Stimulated activated CD4-positive, alpha-beta T cell treated with anti-CD3 and anti-CD28 coated beads, Interleukin-1b, Interleukin-23, amount 100 ng/mL, for 24 hours (primary cell): ENCODE results near the gene TRMT1.

ENCODE experiments used
- DNase-seq, 4 experiments: peaks; one replicate each; pipeline ENCODE4 v3.0.0-alpha.2; 2020; ENCODE audit warnings: low read depth in 4 of 4, low spot score in 1 of 4

The TRMT1 gene

DNA sequence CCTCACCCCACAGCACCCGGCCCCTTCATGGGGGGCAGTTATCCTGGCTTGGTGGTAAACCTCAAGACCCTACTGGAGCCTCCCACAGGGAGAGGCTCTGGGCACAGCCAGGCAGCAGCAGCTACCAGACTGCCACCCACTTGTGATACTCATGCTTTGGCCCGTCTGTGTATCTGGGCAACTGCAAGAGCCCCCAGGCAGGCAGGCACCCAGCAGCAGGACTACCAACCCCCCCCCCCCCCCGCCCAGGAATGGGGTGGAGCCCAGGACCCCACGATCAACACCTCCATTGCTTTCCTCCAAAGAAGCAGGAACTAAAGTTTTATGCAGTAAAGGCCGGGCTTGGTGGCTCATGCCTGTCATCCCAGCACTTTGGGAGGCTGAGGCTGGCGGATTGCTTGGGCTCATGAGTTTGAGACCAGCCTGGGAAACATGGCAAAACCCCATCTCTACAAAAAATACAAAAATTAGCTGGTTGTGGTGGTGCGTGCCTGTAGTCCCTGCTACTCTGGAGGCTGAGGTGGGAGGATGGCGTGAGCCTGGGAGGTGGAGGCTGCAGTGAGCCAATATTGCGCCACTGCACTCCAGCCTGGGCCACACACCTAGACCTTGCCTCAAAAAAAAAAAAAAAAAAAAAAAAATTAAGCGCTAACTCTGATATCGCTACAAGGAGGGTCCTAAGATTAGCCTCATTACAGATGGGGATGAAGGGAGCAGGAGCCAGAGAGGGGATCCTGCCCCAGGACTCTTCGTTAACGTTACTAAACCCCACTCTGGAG, 12.8 kb downstream of the TRMT1 start:
- no peak for DNase-seq

DNA sequence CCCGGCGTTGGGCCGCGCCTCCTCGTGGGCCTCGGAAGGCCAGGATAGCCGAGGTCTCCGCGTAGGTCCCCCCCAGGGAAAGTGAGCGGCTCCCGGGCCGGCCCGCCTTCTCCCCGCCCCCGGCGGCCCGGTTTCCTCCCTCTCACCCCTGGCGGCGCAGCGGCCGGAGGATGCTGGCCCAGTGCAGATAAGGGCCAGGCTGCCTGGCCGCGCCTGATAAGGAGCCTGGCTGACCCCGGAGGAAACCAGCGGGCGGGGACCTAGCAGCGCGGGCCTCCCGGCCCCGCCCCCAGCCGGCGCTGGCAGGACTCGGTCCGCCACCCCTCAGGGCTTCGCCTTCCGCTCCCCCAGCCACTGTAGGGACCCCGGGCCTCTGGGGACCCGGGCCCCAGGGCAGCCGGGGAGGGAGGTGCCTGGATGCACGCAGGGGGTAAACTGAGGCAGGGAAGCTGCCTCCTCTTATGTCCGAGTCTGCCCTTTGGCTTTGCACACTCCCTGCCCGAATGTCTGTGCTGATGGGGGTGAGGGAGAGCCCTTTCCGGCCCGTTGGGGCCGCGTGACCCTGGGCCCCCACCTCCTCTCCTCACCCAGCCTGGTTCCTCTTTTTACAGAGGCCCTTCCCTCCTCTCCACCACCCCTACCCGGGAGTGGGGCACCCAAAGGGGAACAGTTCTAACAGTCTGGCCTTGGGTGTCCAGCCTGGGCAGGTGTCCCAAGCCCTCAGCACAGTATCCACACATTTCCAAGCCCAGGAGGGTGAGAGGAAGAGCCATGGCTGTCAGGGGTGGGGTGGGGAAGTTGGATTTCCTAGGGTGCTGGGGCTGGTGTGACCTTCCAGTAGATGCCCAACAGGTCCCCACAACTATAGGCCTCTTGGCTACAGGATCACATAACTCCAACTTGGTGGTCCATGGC, 13.6 kb downstream of the TRMT1 start, which contains the start of gene LYL1:
Gene LYL1 (minus strand): TSS at position 193 of the 915 bp plus-strand sequence. CDS start 1,687 bp downstream, outside the sequence.
- no peak for DNase-seq

DNA sequence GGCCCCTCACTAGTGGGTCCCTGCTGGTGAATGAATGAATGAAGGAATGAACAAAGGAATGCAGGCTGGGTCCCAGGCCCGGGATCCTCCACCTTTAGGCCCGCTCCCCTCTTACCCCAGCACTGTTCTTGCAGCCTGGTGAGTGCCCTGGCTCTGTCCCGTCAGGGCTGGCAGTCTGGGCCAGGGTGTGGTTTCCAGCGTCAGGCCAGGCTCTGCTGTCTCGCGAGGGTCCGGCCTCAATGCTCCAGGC, 14.2 kb downstream of the TRMT1 start:
- DNase-seq = no peak

DNA sequence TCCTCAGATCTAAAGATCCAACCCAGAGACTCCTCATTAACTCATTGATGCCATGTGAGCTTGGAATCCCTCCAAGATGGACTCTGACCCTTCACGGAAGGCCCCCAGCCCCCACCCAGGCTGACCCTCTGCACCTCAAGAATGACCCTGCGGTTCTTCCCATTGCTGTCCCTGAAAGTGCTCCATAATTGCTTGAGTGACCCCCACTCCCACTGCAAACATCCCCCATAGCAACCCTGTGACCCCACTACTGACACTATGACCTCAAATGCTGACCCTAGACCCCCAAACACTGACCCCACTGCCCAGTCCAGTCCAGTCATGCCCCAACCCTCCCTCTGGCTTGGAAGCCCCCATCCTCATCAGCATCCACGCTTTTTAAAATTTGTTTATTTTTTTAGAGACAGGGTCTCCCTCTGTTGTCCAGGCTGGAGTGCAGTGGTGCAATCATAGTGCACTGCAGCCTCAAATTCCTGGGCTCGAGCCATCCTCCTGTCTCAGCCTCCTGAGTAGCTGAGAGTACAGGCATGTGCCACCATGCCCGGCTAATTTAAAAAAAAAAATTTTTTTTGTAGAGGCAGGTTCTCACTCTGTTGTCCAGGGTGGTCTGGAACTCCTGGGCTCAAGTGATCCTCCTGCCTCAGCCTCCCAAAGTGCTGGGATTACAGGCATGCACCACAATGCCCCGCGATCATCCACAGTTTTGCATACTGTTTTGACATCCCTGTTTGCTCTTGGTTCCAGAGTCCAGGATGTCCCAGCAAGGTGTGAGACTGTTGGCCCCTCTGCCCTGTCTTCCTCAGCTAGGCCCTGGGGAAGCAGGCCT, 14.7 kb downstream of the TRMT1 start:
- no peak for DNase-seq

DNA sequence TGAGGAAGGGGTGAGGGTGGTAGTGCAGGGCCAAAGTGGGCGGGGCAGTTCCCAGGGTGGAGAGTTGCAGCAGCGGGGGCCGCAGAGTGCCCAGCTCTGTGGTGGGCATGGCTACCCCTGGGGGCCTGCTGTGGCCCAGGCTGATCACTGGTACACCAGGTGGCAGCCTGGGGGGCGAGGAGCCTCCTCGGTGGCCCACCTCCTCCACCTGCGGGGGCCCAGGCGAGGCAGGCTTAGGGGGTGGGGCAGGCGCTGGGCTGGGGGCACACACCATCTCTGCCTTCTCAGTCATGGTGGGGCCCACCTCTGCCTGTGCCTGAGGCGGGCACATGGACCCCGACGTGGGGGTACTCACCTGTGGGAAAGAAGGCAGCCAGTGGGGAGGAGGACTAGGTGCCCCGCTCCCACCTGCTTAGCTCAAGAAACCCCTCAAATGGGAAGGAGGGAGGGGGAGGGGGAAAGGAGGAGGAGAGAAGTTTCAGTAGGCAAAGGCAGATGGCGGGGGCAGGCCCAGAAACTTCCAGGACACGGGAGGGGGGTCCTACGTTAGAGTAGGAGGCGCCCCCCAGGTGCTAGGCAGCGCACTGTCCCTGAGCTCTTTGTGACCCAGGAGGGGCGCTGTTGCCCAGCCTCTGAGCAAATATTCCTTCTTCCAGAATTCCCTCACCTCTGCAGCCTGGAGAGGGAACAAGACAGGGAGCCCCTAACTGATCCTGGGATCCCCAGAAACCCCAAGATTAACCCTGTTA, 15.5 kb downstream of the TRMT1 start:
- no peak for DNase-seq

DNA sequence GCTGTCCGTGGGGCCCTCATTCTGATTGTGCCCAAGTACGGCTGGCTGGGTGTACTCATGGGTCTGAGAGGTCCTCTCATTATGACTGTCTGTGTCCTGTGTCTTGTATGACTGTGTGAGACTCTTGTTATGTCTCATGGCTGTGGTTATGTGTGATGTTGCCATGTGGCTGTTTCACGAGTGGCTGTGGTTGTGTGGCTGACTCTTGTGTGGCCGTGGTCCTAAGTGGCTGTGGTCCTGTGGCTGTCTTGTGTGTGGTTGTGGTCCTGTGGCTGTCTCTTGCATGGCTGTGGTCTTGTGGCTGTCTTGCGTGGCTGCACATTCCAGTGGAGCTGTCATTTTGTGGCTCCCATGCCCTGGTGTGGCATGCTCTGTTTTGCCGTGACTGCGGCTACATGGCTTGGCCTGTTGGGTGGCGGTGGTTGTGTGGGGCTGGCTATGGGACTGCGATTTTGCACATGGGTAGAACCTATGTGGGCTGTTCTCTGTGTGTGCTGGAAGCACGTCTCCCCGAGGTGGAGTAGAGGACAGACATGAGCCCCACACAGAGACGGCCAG, 16.4 kb downstream of the TRMT1 start:
- peak in 1 of 4 experiments; percentile 55 for DNase-seq

DNA sequence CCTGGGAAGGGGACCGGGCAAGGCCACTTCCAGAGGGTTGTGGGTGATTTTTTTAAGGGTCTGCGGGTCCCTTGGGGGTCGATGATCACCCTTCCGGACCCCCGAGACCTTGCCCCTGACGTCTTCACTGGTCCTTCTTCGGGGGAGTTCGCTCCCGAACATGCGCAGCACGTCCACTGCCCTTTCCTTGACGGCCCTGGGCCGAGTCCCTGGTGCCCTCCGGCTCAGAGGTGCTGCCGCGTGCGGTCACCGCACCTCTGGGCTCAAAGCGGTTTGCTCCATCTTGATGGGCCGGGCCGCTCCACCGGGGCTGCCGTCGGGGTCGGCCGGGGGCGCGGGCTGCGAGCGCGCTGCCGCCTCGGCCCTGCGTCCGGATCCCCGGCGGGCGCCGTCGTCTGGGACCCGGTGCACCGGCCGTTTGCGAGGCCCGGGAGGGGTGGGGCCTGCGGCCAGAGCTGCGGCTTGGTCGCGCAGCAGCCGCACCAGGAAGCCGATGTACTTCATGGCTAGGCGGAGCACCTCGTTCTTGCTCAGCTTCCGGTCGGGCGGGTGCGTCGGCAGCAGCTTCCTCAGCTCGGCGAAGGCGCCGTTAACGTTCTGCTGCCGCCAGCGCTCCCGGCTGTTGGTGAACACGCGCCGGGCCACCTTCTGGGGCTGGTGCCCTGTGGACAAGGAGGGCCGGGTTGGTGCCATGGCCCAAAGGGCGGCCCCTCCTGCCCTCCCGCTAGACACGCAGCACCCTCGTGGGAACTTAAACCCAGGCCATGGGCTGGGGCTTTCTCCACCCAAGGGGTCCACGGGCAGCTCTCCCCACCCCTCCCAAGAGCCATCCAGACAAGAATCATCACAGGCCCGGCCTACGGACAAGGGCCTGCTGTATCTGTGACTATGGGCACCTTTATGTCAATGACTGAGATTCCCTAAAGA, 17.2 kb downstream of the TRMT1 start:
- peak in 2 of 4 experiments; percentile 56 to 66 for DNase-seq

DNA sequence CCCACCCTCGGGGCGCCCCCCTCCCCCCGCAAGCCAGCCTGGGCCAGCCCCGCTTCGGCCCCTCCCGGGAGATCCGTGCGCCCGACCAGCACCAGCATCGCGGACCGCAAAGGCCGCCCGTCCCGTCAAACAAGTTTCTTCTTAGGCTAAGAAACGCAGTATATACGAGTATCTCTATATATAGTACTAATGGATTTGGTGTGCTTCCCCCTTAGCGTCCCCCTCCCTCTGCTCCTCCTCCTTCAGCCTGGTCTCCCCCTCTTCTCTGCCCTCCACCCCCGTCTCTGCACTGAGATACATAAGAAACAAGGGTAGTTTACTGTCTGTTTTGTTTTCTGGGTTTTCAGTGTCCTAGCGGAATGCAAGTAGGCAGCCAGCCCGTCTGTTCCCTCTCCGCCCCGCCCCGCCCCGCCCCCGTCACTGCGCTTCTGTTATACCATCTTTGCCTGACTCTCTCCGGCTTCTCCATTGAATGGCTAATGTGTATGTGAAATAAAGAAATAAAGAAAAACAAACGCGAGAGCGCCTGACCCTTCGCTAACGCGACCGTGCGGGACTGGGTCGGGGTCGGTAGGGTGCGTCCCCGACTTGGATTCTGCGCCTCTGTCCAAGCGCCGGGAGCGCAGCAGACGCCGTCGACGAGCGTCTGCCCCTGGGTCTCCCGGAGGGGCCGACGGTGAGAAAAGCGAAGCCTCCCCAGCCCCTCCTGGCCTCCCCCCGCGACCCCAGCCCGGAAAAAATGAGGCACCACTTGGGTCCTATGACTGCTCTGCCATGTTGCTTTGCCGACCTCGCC, 18.1 kb downstream of the TRMT1 start:
- no peak for DNase-seq

DNA sequence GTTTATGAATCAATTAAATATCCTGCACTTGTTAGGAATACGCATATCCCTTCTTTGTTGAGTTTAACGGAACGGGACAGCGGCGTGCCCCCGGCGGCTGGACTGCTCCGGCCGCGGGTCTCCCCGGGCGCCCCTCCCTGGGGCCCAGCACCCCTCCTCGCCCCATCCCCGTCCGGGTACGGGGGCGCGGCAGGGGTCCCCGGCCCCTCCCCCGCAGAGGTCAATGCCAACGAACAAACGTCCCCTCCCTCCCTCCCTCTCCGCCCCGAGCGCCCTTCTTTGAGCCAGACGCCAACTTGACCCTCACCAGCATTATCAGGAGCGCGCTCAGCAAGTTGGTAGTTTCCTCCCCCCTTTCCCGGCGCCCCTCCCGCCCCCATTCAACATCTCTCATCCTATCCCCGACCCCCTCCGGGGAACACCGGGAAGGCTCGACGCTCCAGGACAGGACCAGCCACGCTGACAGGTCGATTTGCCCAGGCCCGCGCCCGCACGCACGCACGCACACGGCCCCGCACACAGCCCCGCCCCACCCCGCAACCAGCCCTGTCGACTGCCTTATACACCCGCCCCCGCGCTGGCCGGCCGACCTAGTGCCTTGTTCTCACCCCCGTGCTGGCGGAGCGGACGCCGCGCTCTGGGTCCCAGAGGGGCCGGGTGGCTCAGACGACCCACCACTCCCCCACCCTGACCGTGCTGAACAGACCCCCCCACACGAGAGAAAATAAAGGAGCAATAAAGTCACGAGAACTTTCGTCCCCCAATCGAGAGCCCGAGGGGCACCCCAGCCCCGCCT, 18.9 kb downstream of the TRMT1 start:
- no peak for DNase-seq

DNA sequence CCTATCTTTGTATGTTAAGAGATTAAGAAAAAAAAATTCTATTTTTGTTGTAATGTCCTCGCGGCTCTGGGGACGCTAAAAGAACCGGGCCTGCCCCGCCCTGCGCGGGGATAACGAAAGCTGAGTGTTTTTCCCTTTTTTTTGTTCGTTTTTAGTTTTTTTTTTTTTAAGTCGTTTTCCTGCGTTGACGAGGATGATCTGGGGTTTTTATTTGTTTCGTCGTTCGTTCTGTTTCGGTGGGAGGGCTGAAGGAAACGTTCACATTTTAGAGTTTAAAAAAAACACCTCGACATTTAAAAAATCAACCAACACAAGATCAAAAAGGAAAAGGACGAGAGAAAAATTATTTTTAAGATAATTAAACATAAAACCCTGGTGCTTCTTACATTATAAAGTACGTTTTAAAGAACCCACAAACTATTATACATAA, 19.5 kb downstream of the TRMT1 start:
- no peak for DNase-seq

DNA sequence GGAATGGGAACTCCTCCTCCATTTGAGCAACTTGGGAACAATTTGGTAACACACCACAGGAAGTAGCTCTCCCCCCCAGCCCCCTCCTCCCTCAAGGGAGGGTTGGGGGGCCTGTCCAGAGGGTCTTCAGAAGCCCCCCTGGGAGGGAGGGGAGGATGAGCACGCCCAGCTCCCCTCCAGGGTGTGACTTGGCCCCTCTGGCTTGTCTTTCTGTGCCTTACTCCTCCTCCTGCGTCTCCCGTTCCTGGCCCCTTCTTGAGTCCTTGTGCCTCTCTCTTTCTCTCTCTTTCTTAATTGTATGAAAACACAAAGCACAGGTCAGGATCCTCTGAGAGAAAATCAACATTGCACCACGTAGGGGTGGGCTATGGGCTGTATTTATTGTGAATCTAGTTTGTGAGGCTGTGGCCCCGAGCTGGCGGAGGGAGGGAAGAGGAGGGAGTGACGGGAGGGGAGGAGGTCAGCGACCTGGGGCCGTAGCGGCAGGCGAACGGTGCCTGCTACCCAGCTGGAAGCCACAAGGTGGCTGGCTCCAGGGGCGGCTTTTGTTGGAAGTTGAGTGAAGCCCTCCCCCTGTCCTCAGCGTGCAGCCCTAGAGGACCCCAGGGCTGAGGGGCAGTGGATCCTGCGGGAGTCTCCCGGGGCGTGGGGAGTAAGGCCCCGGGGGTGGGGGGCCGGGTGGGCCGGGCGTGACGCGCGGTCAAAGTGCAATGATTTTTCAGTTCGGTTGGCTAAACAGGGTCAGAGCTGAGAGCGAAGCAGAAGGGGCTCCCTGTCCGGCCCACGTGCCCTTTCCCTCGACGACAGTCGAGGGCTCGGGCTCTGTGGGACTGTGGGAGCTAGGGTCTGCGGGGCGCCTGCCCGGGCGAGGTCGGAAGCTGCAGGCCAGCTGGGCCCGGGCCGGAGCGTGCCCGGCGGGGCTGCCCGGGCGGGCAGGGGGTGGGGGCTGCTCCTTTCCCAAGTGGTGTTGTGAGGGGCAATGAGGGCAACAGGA, 20.3 kb downstream of the TRMT1 start:
- no peak for DNase-seq

DNA sequence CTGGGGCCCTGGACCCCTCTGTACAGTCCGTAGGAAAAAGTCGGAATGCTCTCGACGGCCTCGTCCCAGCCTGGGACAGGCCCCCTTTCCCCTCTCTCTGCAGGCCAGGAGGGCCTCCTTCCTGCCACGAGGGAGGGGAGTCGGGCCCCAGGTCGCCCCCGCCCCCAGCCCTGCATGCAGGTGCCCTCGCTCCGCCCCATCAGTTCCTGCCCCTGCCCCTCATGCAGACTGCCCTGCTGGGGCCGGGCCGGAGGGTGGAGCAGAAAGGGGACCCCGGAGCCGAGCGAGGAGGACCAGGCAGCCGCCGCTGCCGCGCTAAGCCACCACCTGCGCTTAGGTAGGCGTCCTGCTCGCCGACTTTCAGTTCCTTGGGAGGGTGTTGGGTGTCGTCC, 21.2 kb downstream of the TRMT1 start:
- DNase-seq = no peak

DNA sequence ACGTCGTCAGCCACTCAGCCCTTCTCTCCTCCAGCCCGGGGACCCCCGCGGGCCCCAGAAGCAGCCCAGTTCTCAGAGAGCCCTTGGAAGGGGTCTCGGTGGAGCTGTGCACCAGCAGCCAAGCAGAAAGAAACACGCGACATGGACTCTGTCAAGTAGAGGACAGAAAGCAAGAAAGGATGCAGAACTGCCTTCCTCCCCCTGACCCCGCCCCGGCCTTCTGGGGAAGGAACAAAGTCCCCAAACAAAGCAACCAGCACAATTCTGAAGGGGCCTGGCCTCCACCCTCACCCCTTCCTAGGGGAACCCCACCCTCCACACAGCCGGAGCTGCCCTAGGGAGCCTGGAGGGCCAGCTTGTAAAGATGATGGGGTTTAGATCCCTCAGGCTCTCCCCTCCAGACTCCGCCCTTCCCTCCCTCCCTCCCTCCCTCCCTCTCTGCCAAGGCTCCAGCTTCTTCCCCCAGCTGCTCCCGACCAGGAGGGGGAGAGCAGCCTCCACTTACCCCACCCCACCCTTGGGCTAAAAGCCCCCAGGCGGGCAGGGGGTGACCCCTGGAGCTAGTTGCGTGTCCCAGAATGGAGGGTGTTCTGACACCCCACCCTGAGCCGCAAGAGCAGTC, 21.7 kb downstream of the TRMT1 start:
- no peak for DNase-seq

DNA sequence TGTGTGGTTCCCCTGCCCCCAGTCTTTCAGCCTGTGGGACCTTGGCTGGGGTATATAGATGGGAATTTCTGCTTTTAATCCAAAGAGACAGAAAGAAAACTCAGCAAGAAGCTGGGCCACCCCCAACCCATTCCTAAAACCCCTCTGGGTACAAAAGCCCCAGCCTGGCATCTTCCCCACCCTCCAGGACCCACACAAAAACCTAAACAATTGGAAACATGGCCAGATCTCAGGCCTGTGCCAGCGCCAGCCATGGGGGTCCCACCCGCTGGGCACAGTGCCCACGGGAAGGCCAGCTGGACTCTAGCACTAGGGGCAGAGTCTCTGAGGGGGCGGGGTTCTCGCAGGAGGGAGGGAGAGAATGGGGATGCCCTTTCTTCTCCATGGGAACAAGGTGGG, 22.4 kb downstream of the TRMT1 start:
- no peak for DNase-seq

DNA sequence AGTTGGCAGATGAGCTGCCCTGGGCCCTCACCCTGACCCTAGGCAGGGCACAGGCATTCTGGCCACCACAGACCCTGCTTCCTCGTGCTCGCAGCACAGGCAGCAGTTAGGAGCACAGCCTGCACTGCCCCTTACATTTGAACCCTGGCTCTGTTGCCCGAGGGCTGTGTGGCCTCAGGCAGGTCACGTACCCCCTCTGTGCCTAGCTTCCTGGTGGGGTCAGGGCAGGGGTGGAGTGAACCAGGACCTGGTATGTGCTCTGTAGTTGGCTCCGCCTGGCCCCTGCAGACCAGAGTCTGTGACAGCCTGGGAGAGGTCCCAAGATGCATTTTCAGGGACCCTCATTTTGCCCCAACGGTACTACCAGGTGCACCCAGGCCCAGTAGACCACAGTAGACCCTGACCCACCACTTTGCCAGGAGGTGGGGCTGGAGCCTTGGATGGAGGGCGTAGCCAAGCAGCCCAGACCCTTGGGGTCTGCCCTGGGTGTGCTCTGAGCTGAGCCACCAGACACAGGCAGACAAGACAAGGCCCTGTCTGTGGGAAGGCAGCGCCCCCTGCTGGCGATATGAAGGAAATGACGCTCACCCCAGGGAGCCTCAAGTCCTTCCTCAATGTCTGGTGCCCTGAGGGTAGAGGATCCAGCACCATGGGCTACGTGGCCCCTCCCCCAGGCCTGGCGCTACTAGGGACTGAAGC, 23.0 kb downstream of the TRMT1 start:
- peak in 3 of 4 experiments; percentile 68 to 70 (median 69) for DNase-seq
